Cardiac muscle cell (in vitro differentiated cells and primary cell): ENCODE measurements around the gene IMMP2L. TPM values are rescaled to one million over a fixed set of nuclear protein-coding genes. Genes with fewer than 3 reads are reported as not detected.
A peak's percentile ranks its signal among the peaks of the same experiment; 100 is the strongest.

Experiments used
- DNase-seq, 2 donors: peaks; one replicate each; pipeline versions ENCODE4 v3.0.0 to v3.0.0-alpha.2; 2010 to 2017; ENCODE audit warnings: low read depth in 1 of 2, low spot score in 1 of 2
- H3K27ac ChIP-seq: fragments of 200-600 bp; sonication (generic); 2 replicates; pipeline ENCODE4 v1.5.1; 2016
- H3K27me3 ChIP-seq: fragments of 200-600 bp; sonication (generic); 2 replicates; pipeline ENCODE4 v1.6.0; 2016; ENCODE audit warnings: control low read depth
- H3K36me3 ChIP-seq: fragments of 200-600 bp; sonication (generic); 2 replicates; pipeline ENCODE4 v1.5.1; 2016; ENCODE audit warnings: control low read depth
- H3K4me1 ChIP-seq: fragments of 200-600 bp; sonication (generic); 2 replicates; pipeline ENCODE4 v1.8.1; 2017; ENCODE audit warnings: low read depth, mild to moderate bottlenecking, mixed run types
- H3K4me3 ChIP-seq: fragments of 200-600 bp; sonication (generic); 2 replicates; pipeline ENCODE4 v1.5.1; 2016; ENCODE audit warnings: mild to moderate bottlenecking
- H3K9me3 ChIP-seq: fragments of 200-600 bp; sonication (generic); 2 replicates; pipeline ENCODE4 v1.5.1; 2017; ENCODE audit warnings: low read depth, mild to moderate bottlenecking, control low read depth
- CTCF ChIP-seq: IDR thresholded peaks from 2 replicates; pipeline ENCODE4 v1.5.1; 2012; ENCODE audit warnings: low read depth, mild to moderate bottlenecking, low read length
- polyA plus RNA-seq: library from polyadenylated mRNA; unstranded; fragments of >200 nt; fragmentation: Nextera tagmentation; extraction: Ambion mirVana; gene quantifications from 2 replicates; pipeline ENCODE4 v1.2.1, GENCODE V29; 2016
- total RNA-seq: library from RNA; depleted of rRNA; stranded (reverse); fragments of >200 nt; gene quantifications from 2 replicates; pipeline ENCODE4 v1.2.3, GENCODE V29; 2016

Gene IMMP2L
- total and polyA plus RNA-seq, 2 experiments from 2014 or later, result 6.0 to 11.9 TPM

- Histone ChIP-seq H3K27me3 (no peaks in the 10 kb centered on the region), H3K4me3 (peak overlapping the region; percentile 54), H3K36me3 (no peaks in the 10 kb centered on the region), H3K9me3 (no peaks in the 10 kb centered on the region), H3K27ac (no peak overlapping the region), H3K4me1 (peaks cover 36% of the 10 kb centered on the region)
- DNase-seq, result no peak
- no peak for TF ChIP-seq CTCF
These were observed 468.8 kb downstream of the IMMP2L start for GRCh38 chr7:111093496-111093895.

- peak overlapping the region; percentile 1 for H3K27ac ChIP-seq
- DNase-seq, result no peak
- peaks cover 27% of the 10 kb centered on the region for H3K4me1 ChIP-seq
- no peaks in the 10 kb centered on the region for H3K36me3 ChIP-seq
- no peaks in the 10 kb centered on the region for H3K27me3 ChIP-seq
- TF ChIP-seq CTCF, result no peak
- peak overlapping the region; percentile 54 for H3K4me3 ChIP-seq
- H3K9me3 ChIP-seq, result no peaks in the 10 kb centered on the region
These were observed 469.7 kb downstream of the IMMP2L start for GRCh38 chr7:111092406-111093236.

GRCh38 chr7:111091593-111092358 is 470.5 kb downstream of the IMMP2L start:
- H3K27ac ChIP-seq, result peak overlapping the region; percentile 22
- H3K4me3 ChIP-seq, result peak overlapping the region; percentile 54
- no peak for TF ChIP-seq CTCF
- no peak for DNase-seq
- no peaks in the 10 kb centered on the region for H3K9me3 ChIP-seq
- peaks cover 20% of the 10 kb centered on the region for H3K4me1 ChIP-seq
- no peaks in the 10 kb centered on the region for H3K36me3 ChIP-seq
- H3K27me3 ChIP-seq, result no peaks in the 10 kb centered on the region

GRCh38 chr7:111090846-111091245 is 471.4 kb downstream of the IMMP2L start, which contains the start of gene LRRN3:
LRRN3 (plus strand) TSS chr7:111091127; CDS start chr7:111122773, 31,646 bp downstream.
- no peaks in the 10 kb centered on the region for H3K9me3 ChIP-seq
- no peak for TF ChIP-seq CTCF
- peak within 1 kb of the TSS; percentile 54 for H3K4me3 ChIP-seq
- H3K27ac ChIP-seq, result peak within 1 kb of the TSS; percentile 22
- no peaks in the 10 kb centered on the region for H3K27me3 ChIP-seq
- peak; percentile 61 to 63 for DNase-seq
- no peaks in the 10 kb centered on the region for H3K36me3 ChIP-seq
- H3K4me1 ChIP-seq, result peaks cover 13% of the 10 kb centered on the region

- Histone ChIP-seq H3K4me3 (no peak overlapping the region), H3K9me3 (no peaks in the 10 kb centered on the region), H3K27me3 (no peaks in the 10 kb centered on the region), H3K27ac (no peak overlapping the region), H3K36me3 (no peaks in the 10 kb centered on the region), H3K4me1 (peaks cover 4% of the 10 kb centered on the region)
- DNase-seq, result peak; percentile 58 to 72
- peak; percentile 75 for TF ChIP-seq CTCF
These were observed 472.4 kb downstream of the IMMP2L start for GRCh38 chr7:111089822-111090426.
